Memory B cell (primary cell): ENCODE data around the gene RYR2.

Experiments used
- ATAC-seq: fragments of 150-1000 bp; cut with Tn5 transposase; 2 replicates; pipeline ENCODE4 v1.10.0; 2021; ENCODE audit warnings: low read depth, mild to moderate bottlenecking, moderate library complexity
- DNase-seq, 2 donors: peaks; one replicate each; pipeline ENCODE4 v3.0.0; 2022; ENCODE audit warnings: low spot score in 2 of 2
- H3K27ac Mint-ChIP-seq: one replicate; pipeline ENCODE4 v1.8.0; 2022; ENCODE audit warnings: mild to moderate bottlenecking, moderate library complexity, mixed read lengths
- H3K27me3 Mint-ChIP-seq: one replicate; pipeline ENCODE4 v1.8.0; 2022; ENCODE audit warnings: mixed read lengths
- H3K36me3 Mint-ChIP-seq: one replicate; pipeline ENCODE4 v1.8.0; 2022; ENCODE audit warnings: mild to moderate bottlenecking, mixed read lengths
- H3K4me1 Mint-ChIP-seq: one replicate; pipeline ENCODE4 v1.8.0; 2022; ENCODE audit warnings: mixed read lengths
- H3K4me3 Mint-ChIP-seq: one replicate; pipeline ENCODE4 v1.8.0; 2022; ENCODE audit warnings: mild to moderate bottlenecking, moderate library complexity, mixed read lengths
- H3K9me3 Mint-ChIP-seq: one replicate; pipeline ENCODE4 v1.8.0; 2022; ENCODE audit warnings: mixed read lengths

Gene RYR2

DNA sequence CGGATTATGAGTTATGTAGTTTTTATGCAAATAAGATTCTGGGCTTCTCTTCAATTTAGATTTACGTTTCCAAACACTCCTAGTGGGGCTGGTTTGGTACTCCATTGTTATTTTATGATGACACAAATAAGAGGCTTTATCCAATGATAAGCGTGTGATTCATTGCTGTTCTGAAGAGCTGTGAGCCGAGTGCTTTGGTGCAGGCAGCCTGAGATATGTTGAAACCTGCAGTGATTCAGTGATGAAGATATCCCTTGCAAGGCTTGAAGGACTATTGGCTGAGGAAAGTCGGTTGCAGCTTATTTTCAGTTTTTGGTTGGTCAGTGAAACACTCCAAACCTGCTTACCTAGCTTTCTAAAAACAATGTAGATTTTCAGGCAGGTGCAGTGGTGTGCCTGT is 112.2 kb downstream of the RYR2 start:
- Mint-ChIP-seq H3K36me3 (peaks cover 2% of the 10 kb centered on the region), H3K27me3 (peaks cover 1% of the 10 kb centered on the region), H3K4me1 (no peaks in the 10 kb centered on the region), H3K4me3 (no peak overlapping the region), H3K9me3 (peaks cover 6% of the 10 kb centered on the region), H3K27ac (no peak overlapping the region)
- DNase-seq, result no peak
- no peak for ATAC-seq

DNA sequence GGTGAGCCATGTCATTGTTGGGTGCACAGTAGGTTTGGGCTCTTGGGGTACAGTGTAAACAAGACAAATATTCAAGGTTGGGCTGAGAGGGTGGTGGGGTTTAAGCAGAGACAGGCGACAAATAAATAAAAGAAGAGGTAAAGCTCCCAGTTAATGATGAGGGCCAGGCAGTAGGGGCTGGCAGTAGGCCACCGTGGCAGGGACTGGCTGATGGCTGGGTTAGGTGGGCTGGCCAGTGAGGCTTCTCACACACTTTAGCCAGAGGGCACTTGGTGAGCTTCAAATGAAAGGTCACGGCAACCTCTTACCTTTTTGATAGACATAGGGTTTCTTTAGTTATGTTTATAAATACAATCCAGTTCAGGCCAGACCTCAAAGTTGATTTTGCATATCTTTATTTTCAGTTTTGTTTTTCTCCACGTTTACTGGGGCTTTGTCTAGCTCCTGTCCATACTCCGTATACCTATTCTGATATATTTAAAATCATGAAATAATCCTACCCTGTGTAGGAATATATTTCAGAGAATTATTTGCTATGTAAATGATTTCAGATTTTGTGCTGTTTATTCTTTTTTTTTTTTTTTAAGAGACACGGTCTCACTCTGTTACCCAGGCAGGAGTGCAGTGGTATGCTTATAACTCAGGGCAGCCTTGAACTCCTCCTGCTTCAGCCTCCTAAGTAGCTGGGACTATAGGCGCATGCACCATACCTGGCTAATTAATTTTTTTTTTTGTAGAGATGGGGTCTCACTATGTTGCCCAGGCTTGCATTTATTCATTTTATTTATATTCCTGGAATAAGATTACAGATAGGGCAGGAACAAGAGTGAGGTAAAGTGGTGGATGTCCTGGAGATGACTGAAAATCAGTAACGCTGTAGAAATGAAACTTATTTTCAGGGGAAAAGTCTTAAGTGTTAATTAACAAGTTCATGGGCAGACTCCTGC is 122.7 kb downstream of the RYR2 start:
- Mint-ChIP-seq H3K27ac (no peak overlapping the region), H3K4me3 (no peak overlapping the region), H3K4me1 (no peaks in the 10 kb centered on the region), H3K27me3 (no peaks in the 10 kb centered on the region), H3K9me3 (no peaks in the 10 kb centered on the region), H3K36me3 (no peaks in the 10 kb centered on the region)
- ATAC-seq, result no peak
- DNase-seq, result no peak

DNA sequence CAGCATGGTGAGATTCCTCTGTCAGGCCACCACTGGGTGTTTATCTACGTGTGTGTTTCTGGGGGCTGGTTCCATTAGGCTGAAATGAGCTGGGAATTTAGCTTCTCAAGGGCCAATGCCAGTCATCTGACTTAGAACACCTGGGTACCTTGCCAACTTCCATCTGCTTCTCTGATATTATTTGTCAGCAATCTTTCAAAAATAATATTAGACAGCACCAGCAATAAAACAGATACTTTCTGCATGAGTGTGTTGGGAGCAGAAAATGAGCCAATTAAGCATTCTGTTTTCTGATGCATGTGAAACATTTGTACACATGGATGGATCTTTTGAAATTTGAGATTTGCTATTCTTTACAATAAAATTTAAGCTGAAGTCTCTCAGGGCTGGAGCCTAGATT is 124.1 kb downstream of the RYR2 start:
- no peaks in the 10 kb centered on the region for H3K36me3 Mint-ChIP-seq

DNA sequence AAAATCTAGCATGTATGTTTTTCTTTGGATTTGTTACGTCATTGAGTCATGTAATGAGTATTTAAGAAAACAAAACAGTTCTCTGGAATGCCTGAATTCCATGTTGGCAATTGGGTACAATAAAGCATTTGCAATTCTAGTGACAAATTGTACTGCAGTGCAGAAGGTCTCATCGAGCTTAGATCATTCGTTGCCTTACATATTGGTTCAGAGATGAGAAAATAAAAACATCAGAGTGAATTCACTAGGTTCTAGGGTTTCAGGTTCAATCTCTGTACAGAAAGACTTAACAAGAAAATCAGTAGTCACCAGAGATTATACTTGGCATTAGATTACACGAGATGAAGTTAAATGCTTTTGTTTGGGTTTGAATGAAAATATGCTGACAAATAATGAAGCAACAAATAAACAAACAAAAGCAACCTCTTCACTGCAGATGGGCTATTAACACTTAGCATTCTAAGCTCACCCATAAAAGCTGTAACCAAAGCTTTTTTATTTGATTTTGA is 124.7 kb downstream of the RYR2 start:
- H3K36me3 Mint-ChIP-seq, result no peaks in the 10 kb centered on the region
- H3K4me1 Mint-ChIP-seq, result no peaks in the 10 kb centered on the region
- H3K27ac Mint-ChIP-seq, result no peak overlapping the region
- H3K9me3 Mint-ChIP-seq, result no peaks in the 10 kb centered on the region
- H3K27me3 Mint-ChIP-seq, result no peaks in the 10 kb centered on the region
- H3K4me3 Mint-ChIP-seq, result no peak overlapping the region
- ATAC-seq, result no peak
- DNase-seq, result no peak

More for the DNA sequence above, 124.1 kb downstream of the RYR2 start:
- no peaks in the 10 kb centered on the region for H3K4me1 Mint-ChIP-seq
- ATAC-seq (no peak), DNase-seq (no peak)
- H3K4me3 Mint-ChIP-seq, result no peak overlapping the region
- no peaks in the 10 kb centered on the region for H3K27me3 Mint-ChIP-seq
- no peaks in the 10 kb centered on the region for H3K9me3 Mint-ChIP-seq
- no peak overlapping the region for H3K27ac Mint-ChIP-seq

DNA sequence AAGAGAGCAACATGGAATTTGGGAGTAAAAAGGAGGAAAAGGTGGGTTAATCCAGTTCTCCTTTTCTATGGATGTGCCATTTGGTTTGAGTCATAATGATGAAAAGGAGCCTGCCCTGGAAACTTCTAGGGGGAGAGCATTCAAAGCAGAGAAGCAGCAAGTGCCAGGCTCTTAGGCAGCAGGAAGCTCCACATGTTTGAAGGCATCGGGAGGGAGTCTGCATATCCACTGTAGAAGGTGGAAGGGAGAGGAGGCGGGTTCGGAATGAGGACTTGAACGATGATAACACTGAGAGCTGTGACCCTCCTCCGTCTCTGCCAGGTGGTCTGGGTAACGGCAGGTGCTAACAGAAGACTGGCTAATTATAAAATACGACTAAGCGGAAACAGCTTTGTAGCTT is 128.2 kb downstream of the RYR2 start:
- no peak for ATAC-seq
- H3K9me3 Mint-ChIP-seq, result no peaks in the 10 kb centered on the region

DNA sequence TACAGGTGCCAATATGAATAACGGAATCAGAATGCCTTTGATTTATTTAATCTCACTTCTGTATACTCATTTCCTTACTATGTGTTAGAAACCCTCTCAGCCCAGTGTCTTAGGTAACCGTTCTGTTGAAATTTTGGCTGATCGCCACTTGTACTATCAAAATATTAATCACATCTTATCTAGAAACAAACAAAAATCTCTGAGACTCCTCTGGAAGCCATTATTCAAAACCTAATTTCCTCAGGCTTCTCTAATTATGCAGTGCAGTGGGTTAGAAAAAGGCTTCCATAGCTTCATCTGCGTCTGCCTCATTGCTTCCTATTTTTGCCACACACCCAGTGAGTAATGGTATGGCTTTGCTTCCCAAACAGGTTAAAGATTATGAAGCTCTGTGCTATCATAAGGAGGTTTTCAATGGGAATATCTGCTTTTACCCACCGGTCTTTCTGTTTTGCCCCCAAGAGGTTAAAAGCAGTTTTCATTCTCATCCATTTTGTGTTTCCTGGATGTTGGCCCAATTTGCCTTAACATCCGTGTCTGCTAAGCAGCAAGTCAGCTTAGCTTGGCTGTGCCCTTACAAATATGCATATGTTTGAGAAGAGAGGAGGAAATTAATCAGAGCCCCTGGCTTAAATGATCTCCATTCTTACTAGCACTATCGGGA is 129.6 kb downstream of the RYR2 start:
- Mint-ChIP-seq H3K27me3 (peaks cover 2% of the 10 kb centered on the region), H3K9me3 (peaks cover under 1% of the 10 kb centered on the region), H3K27ac (no peak overlapping the region), H3K4me1 (no peaks in the 10 kb centered on the region), H3K4me3 (no peak overlapping the region), H3K36me3 (no peaks in the 10 kb centered on the region)
- DNase-seq (no peak), ATAC-seq (no peak)

More for the DNA sequence above, 128.2 kb downstream of the RYR2 start:
- Mint-ChIP-seq H3K27ac (no peak overlapping the region), H3K27me3 (peaks cover 2% of the 10 kb centered on the region), H3K4me1 (no peaks in the 10 kb centered on the region), H3K4me3 (no peak overlapping the region), H3K36me3 (no peaks in the 10 kb centered on the region)
- no peak for DNase-seq

DNA sequence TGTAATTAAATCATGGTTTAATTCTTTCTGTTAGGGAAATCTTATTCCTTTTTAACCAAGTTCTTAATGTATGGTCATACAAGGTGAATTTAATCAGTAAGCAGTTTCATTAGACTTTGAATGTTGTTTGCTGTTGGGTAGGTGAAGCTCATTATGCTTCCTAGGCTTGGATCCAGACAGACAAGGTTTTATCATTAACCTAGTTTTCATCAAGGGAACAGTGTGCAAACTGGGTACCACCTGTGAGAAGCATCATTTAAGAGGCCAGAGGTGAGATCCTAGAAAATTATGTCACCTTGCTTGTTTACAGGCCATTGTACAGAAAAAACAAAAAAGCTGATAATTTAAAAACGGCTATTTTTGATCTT is 130.1 kb downstream of the RYR2 start:
- Mint-ChIP-seq H3K27ac (no peak overlapping the region), H3K36me3 (no peaks in the 10 kb centered on the region), H3K27me3 (peaks cover 2% of the 10 kb centered on the region), H3K9me3 (peaks cover 2% of the 10 kb centered on the region), H3K4me1 (no peaks in the 10 kb centered on the region), H3K4me3 (no peak overlapping the region)
- ATAC-seq (no peak), DNase-seq (no peak)

DNA sequence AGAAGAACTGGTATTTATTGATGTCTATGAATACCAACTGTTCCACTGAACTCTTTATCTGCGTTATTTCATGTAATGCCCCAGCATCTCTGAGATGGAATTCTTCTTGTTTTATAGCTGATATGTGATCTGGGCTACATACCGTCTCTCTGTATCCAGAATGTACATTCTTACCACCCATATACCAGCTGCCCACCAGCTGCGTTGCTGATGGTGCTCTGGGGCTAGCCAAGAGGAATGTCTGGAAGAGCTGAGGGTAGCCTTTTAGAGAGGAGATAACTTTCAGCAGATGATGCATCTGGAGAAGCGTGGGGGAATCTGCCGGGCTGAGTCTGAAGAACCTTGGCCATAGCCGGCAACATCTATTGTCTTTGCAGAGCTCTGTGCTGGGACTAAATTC is 137.5 kb downstream of the RYR2 start:
- H3K27ac Mint-ChIP-seq, result no peak overlapping the region
- H3K4me1 Mint-ChIP-seq, result no peaks in the 10 kb centered on the region
- H3K36me3 Mint-ChIP-seq, result no peaks in the 10 kb centered on the region

DNA sequence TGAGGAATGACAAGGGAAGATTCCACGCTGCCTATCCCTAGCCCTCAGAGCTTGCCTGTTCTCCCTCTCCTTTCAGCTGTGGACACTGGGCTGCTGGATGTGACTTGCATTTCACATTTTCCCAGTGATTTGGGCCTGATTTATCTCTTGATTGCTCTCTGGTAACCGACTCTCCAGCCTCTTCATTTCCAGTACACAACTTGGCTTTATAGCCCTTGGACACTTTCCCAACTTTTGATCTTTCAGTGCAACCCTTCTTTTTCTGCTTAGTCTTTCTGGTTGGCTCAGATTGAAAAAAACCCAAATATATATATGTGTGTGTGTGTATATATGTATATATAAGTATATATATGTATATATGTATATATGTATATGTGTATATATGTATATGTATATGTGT is 138.3 kb downstream of the RYR2 start:
- DNase-seq (no peak), ATAC-seq (no peak)
- no peaks in the 10 kb centered on the region for H3K36me3 Mint-ChIP-seq
- no peak overlapping the region for H3K27ac Mint-ChIP-seq
- H3K4me3 Mint-ChIP-seq, result no peak overlapping the region
- peaks cover 2% of the 10 kb centered on the region for H3K27me3 Mint-ChIP-seq
- H3K9me3 Mint-ChIP-seq, result peaks cover 3% of the 10 kb centered on the region
- no peaks in the 10 kb centered on the region for H3K4me1 Mint-ChIP-seq

More for the DNA sequence above, 137.5 kb downstream of the RYR2 start:
- ATAC-seq (no peak), DNase-seq (no peak)
- Mint-ChIP-seq H3K9me3 (peaks cover 3% of the 10 kb centered on the region), H3K4me3 (no peak overlapping the region), H3K27me3 (peaks cover 2% of the 10 kb centered on the region)

DNA sequence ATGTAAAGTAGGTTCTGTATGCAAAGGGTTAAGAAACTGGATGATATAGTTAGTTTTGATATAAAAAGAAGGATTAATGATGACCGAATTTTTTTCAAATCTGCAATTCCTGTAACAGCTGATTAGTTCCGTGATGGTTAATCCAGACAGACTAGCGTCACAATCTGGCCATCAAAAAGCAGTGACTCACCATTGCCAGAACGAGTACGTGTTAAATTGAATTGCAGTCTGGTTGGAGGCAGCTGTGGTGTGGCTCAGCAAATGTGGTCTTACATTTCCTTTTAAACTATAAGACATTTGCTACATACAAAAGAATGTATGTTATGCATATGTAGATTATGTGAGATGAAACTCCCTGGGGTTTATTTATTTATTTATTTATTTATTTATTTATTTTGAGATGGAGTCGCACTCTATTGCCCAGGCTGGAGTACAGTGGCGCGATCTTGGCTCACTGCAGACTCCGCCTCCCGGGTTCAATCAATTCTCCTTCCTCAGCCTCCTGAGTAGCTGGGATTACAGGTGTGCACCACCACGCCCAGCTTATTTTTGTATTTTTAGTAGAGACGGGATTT is 139.8 kb downstream of the RYR2 start:
- Mint-ChIP-seq H3K27ac (no peak overlapping the region), H3K4me1 (no peaks in the 10 kb centered on the region), H3K27me3 (peaks cover 2% of the 10 kb centered on the region), H3K9me3 (peaks cover 1% of the 10 kb centered on the region), H3K4me3 (no peak overlapping the region), H3K36me3 (no peaks in the 10 kb centered on the region)
- no peak for DNase-seq
- no peak for ATAC-seq

DNA sequence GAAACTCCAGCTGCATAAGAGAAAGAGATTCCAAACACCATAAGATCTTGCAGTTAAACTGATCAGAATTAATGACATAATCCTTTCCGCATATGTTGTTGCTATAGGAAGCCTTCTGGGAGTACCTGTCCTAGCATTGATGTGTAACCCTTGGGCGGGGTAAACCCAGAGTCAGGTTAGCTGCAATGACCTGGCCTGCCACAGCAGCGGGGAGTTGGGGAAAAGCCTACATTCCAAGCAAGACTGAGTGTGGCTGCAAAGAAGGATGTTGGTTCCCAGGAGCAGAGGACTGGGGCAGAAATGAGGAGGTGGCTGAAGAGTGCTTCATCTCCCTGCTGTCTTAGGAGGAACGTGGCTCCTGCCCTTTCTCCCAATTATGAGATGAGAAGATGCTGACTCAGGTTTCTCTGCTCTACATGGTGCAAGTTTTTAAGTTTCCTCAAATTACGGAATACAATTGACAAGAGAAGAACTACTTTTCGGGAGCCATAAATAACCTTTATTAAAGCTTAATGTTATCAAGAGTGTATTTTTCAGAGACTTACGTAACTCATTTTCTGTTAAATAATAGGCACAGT is 142.1 kb downstream of the RYR2 start:
- peaks cover 2% of the 10 kb centered on the region for H3K27me3 Mint-ChIP-seq
- DNase-seq, result no peak
- H3K4me1 Mint-ChIP-seq, result no peaks in the 10 kb centered on the region
- no peaks in the 10 kb centered on the region for H3K36me3 Mint-ChIP-seq
- peaks cover 1% of the 10 kb centered on the region for H3K9me3 Mint-ChIP-seq
- H3K27ac Mint-ChIP-seq, result no peak overlapping the region
- no peak for ATAC-seq
- H3K4me3 Mint-ChIP-seq, result no peak overlapping the region

DNA sequence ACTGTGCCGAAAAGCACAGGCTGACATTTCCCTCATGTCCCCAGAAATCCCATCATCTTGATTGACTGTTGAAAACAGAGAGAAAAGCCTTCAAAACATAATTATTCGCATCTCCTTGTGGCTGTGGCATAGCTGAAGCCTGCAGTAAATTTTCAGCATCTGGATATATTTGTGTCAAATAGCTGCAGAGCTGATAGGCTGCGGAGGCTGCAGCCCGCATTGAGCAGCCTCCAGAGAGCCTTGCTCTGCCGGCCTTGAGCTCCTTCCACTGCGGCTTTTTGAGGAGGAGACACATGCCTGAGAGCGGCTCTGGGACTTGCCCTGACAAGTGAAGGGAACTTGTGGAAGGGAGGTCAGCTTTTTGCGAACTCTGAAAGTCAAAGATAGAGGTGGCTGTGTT is 144.7 kb downstream of the RYR2 start:
- Mint-ChIP-seq H3K4me3 (no peak overlapping the region), H3K27me3 (no peaks in the 10 kb centered on the region), H3K9me3 (peaks cover 1% of the 10 kb centered on the region), H3K36me3 (no peaks in the 10 kb centered on the region), H3K4me1 (no peaks in the 10 kb centered on the region), H3K27ac (no peak overlapping the region)
- ATAC-seq, result no peak
- no peak for DNase-seq

DNA sequence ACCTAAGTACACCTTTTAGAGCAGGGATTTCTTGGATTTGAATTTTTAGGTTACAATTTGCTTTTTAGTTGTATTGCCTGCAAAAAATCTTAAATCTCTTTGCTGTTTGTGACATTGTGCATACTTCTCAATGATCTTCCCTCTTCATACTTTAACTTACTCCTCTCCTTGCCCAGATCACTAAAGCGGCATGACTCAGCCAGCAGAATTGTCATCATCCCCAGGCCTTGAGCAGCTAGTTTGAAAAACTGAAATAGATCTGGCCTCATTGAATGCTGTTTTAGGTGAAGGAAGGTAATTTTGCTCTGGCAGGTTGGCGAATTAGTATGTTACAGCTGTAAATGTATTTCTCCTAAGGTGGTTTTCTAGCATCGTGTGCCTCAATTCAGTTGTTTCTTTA is 145.9 kb downstream of the RYR2 start:
- peaks cover 1% of the 10 kb centered on the region for H3K9me3 Mint-ChIP-seq
- H3K36me3 Mint-ChIP-seq, result no peaks in the 10 kb centered on the region
- H3K4me3 Mint-ChIP-seq, result no peak overlapping the region
- H3K27me3 Mint-ChIP-seq, result no peaks in the 10 kb centered on the region
- DNase-seq (no peak), ATAC-seq (no peak)
- H3K4me1 Mint-ChIP-seq, result no peaks in the 10 kb centered on the region
- H3K27ac Mint-ChIP-seq, result no peak overlapping the region

DNA sequence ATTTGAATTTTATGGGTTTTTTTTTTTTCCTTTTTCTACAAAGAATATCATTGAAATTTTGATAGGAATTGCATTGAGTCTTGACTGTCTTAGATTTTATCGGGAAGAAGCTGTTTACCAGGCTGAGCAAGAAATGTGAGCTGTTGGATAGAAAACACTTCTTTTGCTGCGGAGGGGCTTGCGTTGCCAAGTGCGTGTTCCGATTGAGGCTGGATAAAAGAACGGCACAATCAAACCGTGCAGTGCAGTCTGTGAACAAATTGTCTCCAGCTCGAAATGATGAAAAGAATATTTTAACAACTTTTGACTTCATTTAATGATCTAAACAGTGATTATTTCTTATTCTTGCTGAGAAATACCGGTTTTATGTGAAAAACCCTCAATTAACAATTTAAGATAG is 149.4 kb downstream of the RYR2 start:
- Mint-ChIP-seq H3K4me1 (no peaks in the 10 kb centered on the region), H3K27ac (no peak overlapping the region), H3K4me3 (no peak overlapping the region), H3K27me3 (no peaks in the 10 kb centered on the region), H3K9me3 (no peaks in the 10 kb centered on the region), H3K36me3 (no peaks in the 10 kb centered on the region)
- ATAC-seq, result no peak
- DNase-seq, result no peak
